A673 (cell line): ENCODE measurements around the gene LRIF1.

Experiments used
- EZH2 ChIP-seq: fragments of 200-600 bp; sonication (generic); IDR thresholded peaks from 2 replicates; pipeline ENCODE4 v1.6.1; 2017; ENCODE audit warnings: borderline replicate concordance, low read depth, mild to moderate bottlenecking, mixed read lengths, antibody characterized with exemption, low read length; ENCODE audit not compliant: poor library complexity, severe bottlenecking
- TF ChIP-seq, protein P1 (sequence below): fragments of 300-800, 200-600 bp; sonication (generic); conservative IDR thresholded peaks from 2 replicates; pipeline ENCODE4 v1.5.1; 2017; ENCODE audit warnings: low read depth, mild to moderate bottlenecking, antibody characterized with exemption, low read length, moderate library complexity, mixed read lengths

DNA sequence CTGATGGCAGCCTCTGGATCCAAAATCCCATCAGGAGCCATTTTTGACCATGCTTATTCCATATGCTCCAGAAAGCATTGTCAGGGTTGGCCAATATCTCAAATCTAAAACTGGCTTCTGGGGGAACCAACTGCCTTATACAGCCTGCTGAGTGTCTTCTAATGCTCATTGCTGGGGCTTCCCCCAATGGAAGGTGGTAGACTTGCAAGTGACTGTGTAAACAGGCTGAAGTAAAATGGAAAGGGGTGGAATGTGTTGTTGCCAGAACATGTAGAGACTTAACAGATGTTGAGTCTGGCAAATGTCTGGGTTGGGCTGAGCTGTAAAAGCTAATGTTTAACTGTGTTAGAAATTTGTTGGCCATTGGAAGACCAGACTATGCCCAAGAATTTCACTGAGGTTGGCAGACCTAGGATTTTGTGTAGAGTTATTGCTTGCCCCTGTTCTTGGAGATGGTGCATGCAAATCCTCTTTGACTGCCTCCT is 22.7 kb upstream of the LRIF1 start:
- TF ChIP-seq, protein P1, sequence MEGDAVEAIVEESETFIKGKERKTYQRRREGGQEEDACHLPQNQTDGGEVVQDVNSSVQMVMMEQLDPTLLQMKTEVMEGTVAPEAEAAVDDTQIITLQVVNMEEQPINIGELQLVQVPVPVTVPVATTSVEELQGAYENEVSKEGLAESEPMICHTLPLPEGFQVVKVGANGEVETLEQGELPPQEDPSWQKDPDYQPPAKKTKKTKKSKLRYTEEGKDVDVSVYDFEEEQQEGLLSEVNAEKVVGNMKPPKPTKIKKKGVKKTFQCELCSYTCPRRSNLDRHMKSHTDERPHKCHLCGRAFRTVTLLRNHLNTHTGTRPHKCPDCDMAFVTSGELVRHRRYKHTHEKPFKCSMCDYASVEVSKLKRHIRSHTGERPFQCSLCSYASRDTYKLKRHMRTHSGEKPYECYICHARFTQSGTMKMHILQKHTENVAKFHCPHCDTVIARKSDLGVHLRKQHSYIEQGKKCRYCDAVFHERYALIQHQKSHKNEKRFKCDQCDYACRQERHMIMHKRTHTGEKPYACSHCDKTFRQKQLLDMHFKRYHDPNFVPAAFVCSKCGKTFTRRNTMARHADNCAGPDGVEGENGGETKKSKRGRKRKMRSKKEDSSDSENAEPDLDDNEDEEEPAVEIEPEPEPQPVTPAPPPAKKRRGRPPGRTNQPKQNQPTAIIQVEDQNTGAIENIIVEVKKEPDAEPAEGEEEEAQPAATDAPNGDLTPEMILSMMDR: no peak
- TF ChIP-seq EZH2: no peak
